ENCODE data around the gene EID2B.

The EID2B gene

DNA sequence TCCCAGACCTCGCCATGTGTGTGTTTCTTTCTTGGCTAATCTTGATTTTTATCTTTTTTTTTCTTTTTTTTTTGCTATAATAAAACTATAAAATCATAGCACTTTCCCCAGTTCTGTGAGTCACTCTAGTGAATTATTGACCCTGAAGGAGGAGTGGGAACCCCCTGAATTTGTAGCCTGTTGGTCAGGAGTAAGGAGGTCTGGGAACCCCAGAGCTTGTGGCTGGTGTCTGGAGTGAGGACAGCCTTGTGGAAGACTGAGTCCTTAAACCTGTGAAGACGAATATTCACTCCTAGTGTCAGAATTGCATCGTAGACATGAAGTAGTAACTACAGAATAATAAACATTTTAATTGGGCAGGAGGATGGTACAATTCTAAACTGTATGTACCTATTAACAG is 7.4 kb downstream of the EID2B start:
- no peak for DNase-seq

DNA sequence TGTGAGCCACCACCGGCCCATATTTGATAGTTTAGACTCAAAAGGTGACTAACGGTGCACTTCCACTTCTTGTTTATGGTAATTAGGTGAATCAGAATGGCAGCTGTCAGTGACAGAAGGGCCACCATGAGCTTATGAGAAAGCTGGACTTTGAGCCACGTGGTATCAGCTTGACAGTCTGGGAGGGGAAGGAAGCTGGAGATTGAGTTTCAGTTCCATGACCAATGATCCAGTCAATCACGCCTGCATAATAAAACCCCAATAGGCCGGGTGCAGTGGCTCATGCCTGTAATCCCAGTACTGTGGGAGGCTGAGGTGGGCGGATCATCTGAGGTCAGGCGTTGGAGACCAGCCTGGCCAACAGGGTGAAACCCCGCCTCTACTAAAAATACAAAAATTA is 8.2 kb downstream of the EID2B start:
- no peak for DNase-seq

DNA sequence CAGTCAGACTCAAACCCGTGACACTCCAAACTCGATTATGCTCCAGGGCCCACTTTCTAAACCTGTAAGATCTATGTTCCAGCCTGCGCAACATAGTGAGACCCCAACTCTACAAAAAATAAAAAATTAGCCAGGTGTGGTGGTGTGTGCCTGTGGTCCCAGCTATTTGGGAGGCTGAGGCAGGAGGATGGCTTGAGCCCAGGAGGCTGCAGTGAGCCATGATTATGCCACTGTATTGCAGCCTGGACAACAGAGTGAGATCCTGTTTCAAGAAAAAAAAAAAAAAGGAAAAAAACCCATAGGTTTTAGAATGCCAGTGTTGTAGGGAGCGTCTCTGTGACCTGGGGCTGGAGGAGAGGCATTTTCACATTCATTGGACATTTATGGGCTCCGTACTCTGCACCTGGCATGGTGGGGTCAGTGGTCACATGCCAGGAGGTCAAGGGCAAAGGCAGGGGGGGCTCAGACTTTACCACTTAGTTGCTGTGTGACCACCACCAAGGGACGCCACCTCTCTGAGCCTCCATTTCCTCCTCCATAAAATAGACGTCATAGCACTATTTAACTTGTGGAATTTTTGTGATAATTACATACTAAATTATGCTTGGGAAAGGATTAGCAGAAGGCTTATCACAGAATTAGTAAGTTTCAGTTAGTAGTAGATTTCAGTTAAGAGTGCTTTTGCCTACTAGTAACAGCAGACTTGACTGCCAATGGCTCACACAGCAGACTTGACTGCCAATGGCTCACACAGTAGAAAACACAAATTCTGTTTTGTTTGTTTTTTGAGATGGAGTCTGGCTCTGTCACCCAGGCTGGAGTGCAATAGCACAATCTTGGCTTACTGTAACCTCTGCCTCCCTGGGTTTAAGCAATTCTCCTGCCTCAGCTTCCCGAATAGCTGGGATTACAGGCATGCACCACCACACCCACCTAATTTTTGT is 11.8 kb downstream of the EID2B start:
- DNase-seq: no peak

DNA sequence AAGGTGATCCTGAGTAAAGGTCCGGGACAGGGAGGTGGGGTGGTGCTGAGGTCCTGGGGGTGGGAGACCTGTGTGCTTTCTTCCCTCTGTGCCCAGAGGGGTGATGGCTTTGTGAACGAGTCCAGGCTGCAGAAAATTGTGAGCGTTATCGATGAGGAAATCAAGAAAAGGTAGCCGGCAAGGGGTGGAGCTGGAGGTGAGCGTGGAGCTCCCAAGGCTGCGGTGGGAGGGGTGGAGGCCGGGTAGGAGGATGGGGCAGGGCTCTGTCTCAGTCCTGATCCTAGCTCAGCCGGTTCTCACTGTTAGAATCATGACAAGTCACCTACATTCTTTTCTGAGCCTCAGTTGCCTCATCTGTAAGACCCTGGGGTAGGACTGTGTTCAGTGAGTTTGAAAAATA is 13.7 kb downstream of the EID2B start:
- DNase-seq: no peak

DNA sequence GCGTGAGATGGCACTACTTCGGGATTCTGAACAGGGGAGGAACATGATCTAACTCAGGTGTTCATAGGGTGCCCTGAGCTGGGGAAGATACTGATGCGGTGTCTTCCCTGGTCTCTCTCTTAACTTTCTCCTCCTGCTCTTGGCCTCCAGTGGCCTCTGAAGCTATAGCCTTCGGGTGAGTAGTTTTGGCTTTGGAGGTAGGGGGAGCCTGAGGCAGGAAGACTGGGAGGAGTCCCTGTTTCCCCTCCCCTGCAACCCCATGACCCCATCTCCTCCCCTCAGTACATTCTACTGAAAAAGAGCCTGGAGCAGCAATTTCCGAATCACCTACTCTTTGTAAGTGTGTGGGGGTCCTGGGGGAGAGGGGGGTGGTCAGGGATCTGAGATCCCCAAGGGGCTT is 14.2 kb downstream of the EID2B start:
- no peak for DNase-seq

DNA sequence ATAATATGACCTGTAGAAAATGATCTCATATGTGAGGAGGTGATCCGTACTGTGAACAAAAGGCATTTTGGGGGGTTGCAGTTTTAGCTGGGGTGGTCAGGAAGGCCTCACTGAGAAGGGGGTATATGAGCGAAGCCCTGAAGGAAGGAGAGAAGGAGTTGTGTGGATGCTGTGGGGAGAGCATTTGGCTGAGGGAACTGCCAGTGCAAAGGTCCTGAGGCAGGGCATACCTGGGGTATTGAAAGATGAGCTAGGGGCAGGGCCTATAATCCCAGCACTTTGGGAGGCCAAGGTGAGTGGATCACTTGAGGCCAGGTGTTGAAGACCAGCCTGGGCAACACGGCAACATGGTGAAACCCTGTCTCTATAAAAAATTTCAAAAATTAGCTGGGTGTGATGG is 15.2 kb downstream of the EID2B start:
- no peak for DNase-seq

DNA sequence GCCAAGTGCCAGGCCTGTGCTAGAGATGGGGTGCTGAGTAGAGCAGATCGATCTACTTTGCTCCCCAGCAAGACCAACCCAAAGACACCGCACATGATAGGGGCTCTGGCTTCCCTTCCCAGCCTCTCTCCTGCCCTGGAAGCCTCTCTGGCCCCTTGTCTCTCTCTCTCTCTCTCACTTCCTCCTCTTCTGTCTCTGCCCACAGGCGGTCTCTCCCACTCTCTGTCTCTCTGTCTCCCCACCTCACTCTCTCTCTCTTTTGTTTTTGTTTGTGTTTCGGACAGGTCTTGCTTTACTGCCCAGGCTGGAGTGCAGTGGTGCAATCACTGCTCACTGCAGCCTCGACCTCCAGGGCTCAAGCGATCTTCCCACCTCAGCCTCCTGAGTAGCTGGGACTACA is 16.4 kb downstream of the EID2B start:
- no peak for DNase-seq

DNA sequence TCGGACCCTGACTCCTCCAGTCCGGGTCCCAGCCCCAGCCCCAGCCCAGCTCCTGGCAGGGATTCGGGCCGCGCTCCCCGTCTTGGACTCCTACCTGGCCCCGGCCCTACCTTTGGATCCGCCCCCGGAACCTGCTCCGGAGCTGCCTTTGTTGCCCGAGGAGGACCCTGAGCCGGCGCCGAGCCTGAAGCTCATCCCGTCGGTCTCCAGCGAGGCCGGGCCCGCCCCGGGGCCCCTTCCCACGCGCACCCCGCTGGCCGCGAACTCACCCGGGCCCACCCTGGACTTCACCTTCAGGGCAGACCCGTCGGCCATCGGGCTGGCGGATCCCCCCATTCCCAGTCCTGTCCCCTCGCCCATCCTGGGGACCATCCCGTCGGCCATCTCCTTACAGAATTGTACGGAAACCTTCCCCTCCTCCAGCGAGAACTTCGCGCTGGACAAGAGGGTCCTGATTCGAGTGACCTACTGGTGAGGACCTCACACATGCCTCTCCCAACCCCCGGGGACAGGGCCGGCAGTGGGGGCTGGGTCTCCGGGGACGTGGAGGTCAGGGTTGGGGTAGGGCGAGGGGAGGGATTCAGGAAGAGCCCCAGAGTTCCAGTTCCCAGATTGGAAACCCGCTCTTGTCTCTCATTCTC is 17.0 kb downstream of the EID2B start:
- DNase-seq: no peak

DNA sequence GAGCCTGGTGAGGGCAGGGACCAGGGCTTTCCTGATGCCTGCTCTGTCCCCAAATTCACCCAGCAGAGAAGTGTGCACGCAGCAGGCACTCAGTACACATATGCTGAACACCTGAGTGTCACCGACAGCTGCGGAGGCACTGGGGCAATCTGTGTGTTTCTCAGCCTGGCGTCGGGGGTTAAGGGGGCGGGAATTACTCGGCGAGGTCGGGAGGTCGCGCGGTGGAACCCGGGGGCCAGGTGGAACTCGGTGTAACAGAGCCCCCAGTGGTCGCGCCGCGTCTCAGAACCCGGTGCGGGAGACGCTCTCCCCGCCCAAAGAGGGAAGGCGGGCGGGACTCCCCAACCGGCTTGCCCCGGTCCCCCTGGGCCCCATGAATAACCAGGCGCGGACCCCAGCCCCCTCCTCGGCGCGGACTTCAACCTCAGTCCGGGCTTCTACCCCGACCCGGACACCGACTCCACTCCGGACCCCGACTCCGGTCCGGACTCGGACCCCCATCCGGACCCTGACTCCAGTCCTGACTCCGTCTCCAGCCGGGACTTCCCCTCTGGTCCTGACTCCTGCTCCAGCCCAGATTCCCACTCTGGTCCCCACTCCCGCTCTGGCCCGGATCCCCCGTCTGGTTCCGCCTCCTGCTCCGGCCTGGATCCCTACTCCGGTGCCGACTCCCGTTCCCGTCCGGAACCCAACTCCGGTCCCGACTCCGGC is 17.7 kb downstream of the EID2B start, which contains the start of gene SELENOV:
Gene SELENOV (plus strand): TSS at position 300 of the 711 bp plus-strand sequence. CDS start 74 bp downstream, at position 374.
- peak; percentile 61 for DNase-seq

DNA sequence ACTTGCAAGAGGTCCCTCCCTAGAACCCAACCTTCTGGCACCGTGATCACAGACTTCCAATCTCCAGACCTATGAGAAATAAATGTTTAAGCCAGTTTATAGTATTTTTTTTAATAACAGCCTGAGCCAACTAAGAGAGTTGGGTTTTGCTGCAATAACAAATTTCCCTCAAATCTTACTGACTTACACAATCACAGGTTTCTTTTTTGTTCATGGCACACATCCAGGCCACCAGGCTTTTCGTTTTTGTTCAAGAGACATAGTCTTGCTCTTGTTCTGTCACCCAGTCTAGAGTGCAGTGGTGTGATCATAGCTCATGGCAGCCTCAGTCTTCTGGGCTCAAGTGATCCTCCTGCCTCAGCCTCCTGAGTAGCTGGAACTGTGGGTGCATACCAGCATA is 19.7 kb downstream of the EID2B start:
- DNase-seq: no peak

DNA sequence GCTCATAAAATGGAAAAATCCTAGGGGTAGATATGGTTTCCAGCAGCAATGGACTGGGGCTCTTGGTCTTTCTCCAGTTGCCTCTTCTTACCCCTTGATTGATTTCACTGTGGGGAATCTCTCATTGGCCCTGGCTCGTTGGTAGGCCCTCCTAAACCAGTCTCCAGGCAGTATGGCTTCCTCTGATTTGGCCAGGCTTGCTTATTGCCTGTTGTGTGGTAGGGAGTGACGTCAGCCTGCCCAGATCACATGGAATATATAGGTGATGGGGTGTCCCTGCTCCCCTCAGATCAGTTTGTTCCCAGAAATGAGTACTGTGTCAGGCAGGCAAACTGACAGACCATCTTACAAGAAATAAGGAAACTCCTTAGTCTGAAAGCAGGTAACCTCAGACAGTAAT is 23.4 kb downstream of the EID2B start:
- DNase-seq: no peak

DNA sequence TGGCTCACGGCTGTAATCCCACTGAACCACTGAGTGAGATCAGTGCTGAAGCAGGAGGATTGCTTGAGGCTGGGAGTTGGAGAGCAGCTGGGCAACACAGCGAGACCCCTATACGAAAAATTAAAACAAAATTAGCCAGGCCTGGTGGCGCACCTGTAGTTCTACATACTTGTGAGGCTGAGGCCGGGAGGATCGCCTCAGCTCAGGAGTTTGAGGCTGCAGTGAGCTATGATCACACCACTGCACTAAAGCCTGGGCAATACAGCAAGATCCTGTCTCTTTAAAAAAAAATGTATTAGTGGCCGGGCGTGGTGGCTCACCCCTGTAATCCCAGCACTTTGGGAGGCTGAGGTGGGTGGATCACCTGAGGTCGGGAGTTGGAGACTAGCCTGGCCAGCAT is 24.0 kb downstream of the EID2B start:
- DNase-seq: no peak

DNA sequence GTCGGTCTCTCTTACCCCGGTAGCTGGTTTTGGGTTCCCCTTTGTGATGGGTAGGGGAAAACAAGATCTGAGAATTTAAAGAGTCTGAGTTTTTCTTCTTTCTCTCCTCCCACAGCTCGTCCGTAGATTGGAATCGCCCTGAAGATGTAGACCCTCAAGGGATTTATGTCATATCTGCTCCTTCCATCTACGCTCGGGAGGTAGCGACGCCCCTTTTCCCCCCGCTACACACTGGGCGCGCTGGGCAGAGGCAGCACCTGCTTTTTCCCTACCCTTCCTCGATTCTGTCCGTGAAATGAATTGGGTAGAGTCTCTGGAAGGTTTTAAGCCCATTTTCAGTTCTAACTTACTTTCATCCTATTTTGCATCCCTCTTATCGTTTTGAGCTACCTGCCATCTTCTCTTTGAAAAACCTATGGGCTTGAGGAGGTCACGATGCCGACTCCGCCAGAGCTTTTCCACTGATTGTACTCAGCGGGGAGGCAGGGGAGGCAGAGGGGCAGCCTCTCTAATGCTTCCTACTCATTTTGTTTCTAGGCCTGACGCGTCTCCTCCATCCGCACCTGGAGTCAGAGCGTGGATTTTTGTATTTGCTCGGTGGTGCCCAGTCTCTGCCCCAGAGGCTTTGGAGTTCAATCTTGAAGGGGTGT is 24.8 kb downstream of the EID2B start:
- peak; percentile 32 for DNase-seq

DNA sequence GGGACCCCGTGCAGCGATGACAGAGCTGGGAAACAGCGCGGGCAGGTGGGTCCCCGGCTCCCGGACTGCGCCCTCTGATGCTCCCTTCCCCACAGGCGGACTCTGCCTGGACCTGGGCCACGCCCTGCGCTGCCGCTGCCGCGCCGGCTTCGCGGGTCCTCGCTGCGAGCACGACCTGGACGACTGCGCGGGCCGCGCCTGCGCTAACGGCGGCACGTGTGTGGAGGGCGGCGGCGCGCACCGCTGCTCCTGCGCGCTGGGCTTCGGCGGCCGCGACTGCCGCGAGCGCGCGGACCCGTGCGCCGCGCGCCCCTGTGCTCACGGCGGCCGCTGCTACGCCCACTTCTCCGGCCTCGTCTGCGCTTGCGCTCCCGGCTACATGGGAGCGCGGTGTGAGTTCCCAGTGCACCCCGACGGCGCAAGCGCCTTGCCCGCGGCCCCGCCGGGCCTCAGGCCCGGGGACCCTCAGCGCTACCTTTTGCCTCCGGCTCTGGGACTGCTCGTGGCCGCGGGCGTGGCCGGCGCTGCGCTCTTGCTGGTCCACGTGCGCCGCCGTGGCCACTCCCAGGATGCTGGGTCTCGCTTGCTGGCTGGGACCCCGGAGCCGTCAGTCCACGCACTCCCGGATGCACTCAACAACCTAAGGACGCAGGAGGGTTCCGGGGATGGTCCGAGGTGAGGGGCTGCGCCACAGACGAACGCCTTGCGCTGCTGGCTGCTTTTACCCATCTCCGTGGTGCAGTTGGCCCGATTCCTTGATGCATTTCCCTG is 25.5 kb downstream of the EID2B start:
- DNase-seq: peak; percentile 81

DNA sequence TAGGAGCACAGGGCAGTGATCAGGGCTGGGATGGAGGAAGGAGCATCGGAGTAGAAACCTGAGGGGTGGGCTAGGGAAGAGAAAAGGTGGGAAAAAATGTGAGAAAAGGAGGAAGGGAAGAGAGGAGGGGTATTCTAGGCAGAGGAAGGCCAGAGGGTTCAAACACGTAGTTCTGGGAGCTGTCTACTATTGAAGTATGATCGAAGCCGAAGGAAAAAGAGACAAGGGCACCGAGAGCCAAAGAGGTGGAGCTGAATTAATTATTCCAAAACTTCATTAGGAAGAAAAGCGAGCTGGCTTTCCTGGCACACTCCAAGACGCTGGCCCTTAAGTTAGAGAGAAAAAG is 26.1 kb downstream of the EID2B start:
- no peak for DNase-seq

DNA sequence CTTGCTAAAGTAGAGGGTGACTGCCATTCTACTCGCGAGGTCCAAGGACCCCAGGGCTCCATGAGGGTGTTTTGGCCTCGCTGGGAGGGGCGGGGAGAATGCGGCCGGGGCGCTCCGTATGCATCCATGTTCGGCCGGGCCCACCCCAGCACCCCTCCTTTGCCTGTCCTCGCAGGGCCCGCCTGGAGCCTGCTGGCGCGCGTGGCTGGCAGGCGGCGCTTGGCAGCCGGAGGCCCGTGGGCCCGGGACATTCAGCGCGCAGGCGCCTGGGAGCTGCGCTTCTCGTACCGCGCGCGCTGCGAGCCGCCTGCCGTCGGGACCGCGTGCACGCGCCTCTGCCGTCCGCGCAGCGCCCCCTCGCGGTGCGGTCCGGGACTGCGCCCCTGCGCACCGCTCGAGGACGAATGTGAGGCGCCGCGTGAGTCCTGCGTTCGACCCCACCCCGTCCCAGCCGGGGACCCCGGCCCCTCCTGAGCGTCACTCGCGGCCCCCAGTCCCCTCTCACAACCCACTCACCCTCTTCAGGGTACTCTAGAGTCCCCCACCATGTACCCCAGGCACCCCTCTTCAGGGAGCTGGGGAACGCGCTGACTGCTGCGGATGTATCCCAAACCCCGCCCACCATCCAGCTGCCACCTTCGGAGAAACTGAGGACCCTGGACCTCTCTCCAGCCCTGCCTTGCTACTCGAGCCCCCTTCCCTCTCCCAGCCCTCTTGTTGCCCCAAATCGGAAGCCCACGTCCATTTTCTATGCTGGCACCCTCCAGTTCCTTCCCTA is 29.8 kb downstream of the EID2B start:
- no peak for DNase-seq

DNA sequence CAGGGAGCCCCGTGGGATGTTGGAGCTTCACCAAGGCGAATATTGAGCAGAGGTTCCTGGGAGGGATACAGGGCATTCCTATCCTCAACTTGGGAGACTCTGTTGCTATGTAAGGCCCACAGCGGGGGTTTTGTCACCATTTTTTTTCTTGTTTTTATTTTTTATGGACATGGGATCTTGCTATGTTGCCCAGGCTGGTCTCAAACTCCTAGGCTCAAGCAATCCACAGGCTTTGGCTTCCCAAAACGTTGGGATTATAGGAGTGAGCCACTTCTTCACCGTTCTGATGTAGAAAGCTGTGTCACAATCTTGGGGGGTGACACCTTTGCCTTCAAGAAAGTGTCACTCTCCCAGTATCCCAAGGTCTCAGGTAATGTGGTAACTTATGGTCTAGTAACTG is 31.3 kb downstream of the EID2B start:
- DNase-seq: no peak

DNA sequence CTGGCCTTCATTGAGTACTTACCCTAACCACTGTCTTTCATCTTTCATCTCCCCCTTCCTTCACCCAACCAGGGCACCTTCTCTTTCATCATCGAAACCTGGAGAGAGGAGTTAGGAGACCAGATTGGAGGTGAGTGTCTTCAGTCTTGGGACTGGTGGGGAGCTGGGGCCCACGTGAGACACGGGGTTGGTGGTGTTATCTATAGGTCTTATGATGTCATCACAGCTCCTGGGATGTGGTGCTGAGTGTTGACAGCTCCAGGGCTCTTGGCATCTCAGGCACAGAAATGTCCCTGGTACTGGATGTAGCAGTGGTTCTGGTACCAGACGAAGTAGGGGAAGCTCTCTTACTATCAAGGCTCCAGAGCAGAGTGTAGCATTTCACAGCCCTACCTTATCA is 32.1 kb downstream of the EID2B start:
- no peak for DNase-seq

DNA sequence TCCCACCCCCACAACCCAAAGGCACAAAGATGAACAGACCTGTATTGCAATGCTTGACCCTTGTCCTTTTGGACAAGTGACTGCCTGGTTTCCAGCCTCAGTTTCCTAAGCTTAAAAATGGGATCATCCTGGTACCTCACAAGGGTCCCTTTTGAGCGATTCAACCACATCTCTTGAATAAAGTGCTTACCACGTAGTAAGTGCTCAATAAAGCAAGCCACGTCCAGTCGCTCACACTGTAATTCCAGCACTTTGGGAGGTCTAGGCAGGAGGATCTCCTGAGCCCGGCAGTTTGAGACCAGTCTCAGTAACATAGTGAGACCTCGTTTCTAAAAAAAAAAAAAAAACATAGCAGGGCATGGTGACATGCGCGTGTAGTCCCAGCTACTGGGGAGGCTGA is 32.7 kb downstream of the EID2B start:
- DNase-seq: no peak

DNA sequence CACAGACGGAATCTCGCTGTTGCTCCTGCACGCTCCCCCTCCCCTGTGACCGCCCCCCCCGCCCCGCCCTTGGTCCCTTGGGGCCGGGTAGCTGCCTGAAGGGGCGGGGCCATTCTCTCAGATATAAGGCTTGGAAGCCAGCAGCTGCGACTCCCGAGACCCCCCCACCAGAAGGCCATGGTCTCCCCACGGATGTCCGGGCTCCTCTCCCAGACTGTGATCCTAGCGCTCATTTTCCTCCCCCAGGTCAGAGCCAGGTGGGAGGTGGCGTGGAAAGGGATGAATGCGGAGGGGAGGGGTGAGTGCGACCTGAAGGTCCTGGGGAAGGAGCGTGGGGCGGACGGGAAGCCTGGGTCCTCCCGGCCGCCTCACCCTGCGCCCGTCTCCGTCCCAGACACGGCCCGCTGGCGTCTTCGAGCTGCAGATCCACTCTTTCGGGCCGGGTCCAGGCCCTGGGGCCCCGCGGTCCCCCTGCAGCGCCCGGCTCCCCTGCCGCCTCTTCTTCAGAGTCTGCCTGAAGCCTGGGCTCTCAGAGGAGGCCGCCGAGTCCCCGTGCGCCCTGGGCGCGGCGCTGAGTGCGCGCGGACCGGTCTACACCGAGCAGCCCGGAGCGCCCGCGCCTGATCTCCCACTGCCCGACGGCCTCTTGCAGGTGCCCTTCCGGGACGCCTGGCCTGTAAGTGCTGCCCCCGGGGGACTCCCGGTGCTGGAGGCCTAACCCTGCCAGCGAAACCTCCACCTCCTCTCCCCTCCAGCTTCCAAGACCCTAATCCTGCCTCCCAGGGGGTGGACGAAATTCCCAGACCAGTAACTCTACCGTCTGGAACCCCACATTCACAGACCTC is 33.6 kb downstream of the EID2B start, which contains the start of gene DLL3:
Gene DLL3 (plus strand): TSS at position 150 of the 845 bp plus-strand sequence. CDS start 28 bp downstream, at position 178.
- DNase-seq: peak; percentile 75

All from NCI-H2171 treated with DMSO at 0.1 percent for 48 hours (cell line).